H1 (cell line): ENCODE data around the gene ARL6IP4. TPM values are rescaled to one million over a fixed set of nuclear protein-coding genes. Genes with fewer than 3 reads are reported as not detected.

ENCODE experiments used
- NANOG ChIP-seq: IDR thresholded peaks from 2 replicates; pipeline ENCODE4 v1.6.1; 2011; ENCODE audit warnings: low read length, low read depth, mild to moderate bottlenecking, inconsistent platforms; ENCODE audit not compliant: insufficient read depth, poor library complexity, severe bottlenecking
- SIX5 ChIP-seq: IDR thresholded peaks from 2 replicates; pipeline ENCODE4 v1.6.1; 2011; ENCODE audit warnings: mild to moderate bottlenecking, low read depth, low read length
- polyA plus RNA-seq, 7 experiments: library from polyadenylated mRNA; depleted of rRNA in 3 of 7; stranded (reverse) in 5 of 7; unstranded in 2 of 7; fragments of >200 nt in 5 of 7; fragments of 200-250 nt in 2 of 7; gene quantifications; 1 replicate in 5 of 7; 2 replicates in 1 of 7; 4 replicates in 1 of 7; pipeline versions ENCODE4 v1.2.1 to v1.2.3, GENCODE V29; 2011 to 2013; ENCODE audit warnings: missing spikeins in 2 of 7, mixed read lengths in 2 of 7
- total RNA-seq: library from RNA; stranded (reverse); fragmentation: NEBNext Ultra II Directional; extraction: Animal tissue kit (Norgen Biotek cat#: 25700); gene quantifications from 2 replicates; pipeline ENCODE4 v1.2.1, GENCODE V29; 2021

ARL6IP4 gene
- total and polyA plus RNA-seq, 2 of the 8 experiments (the other 6 are each of a cell fraction or from before 2014, with no cell fraction given) = 76.4 to 109 TPM

DNA sequence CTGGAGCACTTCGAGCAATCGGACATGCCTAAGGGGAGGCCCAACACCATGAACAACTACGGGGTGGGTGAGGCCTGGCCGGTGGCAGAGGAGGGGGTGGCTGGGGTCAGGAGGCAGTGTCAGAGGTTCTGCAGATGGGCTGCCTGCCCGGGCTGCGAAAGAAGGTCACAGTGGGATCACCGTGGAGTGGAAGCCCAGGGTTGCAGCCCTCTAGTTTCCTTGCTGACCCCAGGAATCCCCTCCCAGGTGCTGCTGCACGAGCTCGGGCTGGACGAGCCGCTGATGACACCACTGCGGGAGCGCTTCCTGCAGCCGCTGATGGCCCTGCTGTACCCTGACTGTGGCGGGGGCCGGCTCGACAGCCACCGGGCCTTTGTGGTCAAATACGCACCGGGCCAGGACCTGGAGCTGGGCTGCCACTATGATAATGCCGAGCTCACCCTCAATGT, 1.9 kb upstream of the ARL6IP4 start (continued):
- TF ChIP-seq NANOG (no peak), SIX5 (no peak)
- TF ChIP-seq, all 59 proteins: peak for 0
